IMR-90 (cell line): ENCODE measurements around the gene ANKRD30A.

ENCODE experiments used
- CEBPB ChIP-seq: IDR thresholded peaks from 2 replicates; pipeline ENCODE4 v1.6.1; 2012; ENCODE audit warnings: low read depth, low read length, improper control_type of control experiment
- CTCF ChIP-seq: conservative IDR thresholded peaks from 2 replicates; pipeline ENCODE4 v1.5.1; 2012; ENCODE audit warnings: mild to moderate bottlenecking, low read depth, low read length, improper control_type of control experiment
- ELK1 ChIP-seq: fragments of 150-350 bp; IDR thresholded peaks from 2 replicates; pipeline ENCODE4 v1.6.1; 2016; ENCODE audit warnings: low read depth, mild to moderate bottlenecking, low read length, moderate library complexity, borderline replicate concordance
- MAZ ChIP-seq: IDR thresholded peaks from 2 replicates; pipeline ENCODE4 v1.6.1; 2012; ENCODE audit warnings: low read depth, mild to moderate bottlenecking, low read length, improper control_type of control experiment, moderate library complexity, borderline replicate concordance
- MXI1 ChIP-seq: IDR thresholded peaks from 2 replicates; pipeline ENCODE4 v1.6.1; 2012; ENCODE audit warnings: low read depth, mild to moderate bottlenecking, low read length, moderate library complexity, borderline replicate concordance
- NFE2L2 ChIP-seq: fragments of 150-350 bp; IDR thresholded peaks from 2 replicates; pipeline ENCODE4 v1.6.1; 2016; ENCODE audit warnings: low read depth, mild to moderate bottlenecking, low read length
- POLR2A ChIP-seq: IDR thresholded peaks from 2 replicates; pipeline ENCODE4 v1.6.1; 2012; ENCODE audit warnings: mild to moderate bottlenecking, low read depth, low read length
- RAD21 ChIP-seq: IDR thresholded peaks from 2 replicates; pipeline ENCODE4 v1.6.1; 2012; ENCODE audit warnings: low read length, improper control_type of control experiment
- RCOR1 ChIP-seq: IDR thresholded peaks from 2 replicates; pipeline ENCODE4 v1.6.1; 2012; ENCODE audit warnings: mild to moderate bottlenecking, low read length, improper control_type of control experiment; ENCODE audit not compliant: insufficient replicate concordance
- RFX5 ChIP-seq: IDR thresholded peaks from 2 replicates; pipeline ENCODE4 v1.8.0; 2012; ENCODE audit warnings: low read depth, mild to moderate bottlenecking, low read length, moderate library complexity

DNA sequence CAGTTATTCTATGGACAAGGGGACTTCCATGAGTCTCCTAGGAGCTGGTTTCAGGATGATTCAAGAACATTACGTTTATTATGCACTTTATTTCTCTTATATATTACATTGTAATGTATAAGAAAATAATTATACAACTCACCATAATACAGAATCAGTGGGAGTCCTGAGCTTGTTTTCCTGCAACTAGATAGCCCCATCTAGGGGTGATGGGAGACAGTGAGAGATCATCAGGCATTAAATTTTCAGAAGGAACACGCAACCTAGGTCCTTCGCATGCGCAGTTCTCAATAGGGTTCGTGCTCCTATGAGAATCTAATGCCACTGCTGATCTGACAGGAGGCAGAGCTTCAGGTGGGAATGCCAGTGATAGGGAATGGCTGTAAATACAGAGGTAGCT lies 137.9 kb downstream of the ANKRD30A start:
- TF ChIP-seq ELK1 (no peak), CTCF (no peak), POLR2A (no peak), MXI1 (no peak), CEBPB (no peak), RFX5 (no peak), MAZ (no peak), NFE2L2 (no peak), RAD21 (no peak), RCOR1 (no peak)
